HEK293 (cell line): ENCODE results near the gene AQP3.
"Not testable (repeated sequence)": the region's sequence is repeated elsewhere in the genome, so short reads cannot be mapped to it uniquely, and the experiment has no call there.

Source experiments
- CTCF ChIA-PET: fragments of 350-600 bp; formaldehyde crosslinking; extraction: SDS; loops from one replicate; lab custom pipeline; 2021; ENCODE audit warnings: antibody characterized with exemption; lab: Yijun Ruan, JAX
- POLR2A ChIA-PET: fragments of 300-600 bp; formaldehyde crosslinking; extraction: SDS; loops from one replicate; lab custom pipeline; 2020; ENCODE audit warnings: antibody characterized with exemption, inconsistent platforms; lab: Yijun Ruan, JAX
- H3K27ac ChIP-seq: fragments of 200-500 bp; sonication (Bioruptor generic); 2 replicates; pipeline ENCODE4 v1.5.1; 2014; ENCODE audit warnings: low read depth, low read length, control low read depth, inconsistent platforms; ENCODE audit errors: extremely low read depth
- H3K36me3 ChIP-seq, 2 experiments: fragments of 200-500 bp in 1 of 2; sonication (Bioruptor generic) in 1 of 2; 1 replicate in 1 of 2; 2 replicates in 1 of 2; pipeline ENCODE4 v1.5.1; 2014 to 2017; ENCODE audit warnings: inconsistent platforms in 2 of 2, low read length in 2 of 2; ENCODE audit not compliant: control insufficient read depth in 2 of 2, insufficient read depth in 1 of 2
- H3K4me1 ChIP-seq: fragments of 200-500 bp; sonication (Bioruptor generic); 2 replicates; pipeline ENCODE4 v1.5.1; 2014; ENCODE audit warnings: mild to moderate bottlenecking, low read length, inconsistent platforms; ENCODE audit not compliant: control insufficient read depth, insufficient read depth
- H3K4me3 ChIP-seq: 2 replicates; pipeline ENCODE4 v1.5.1; 2011; ENCODE audit warnings: low read depth, mild to moderate bottlenecking, control low read depth, low read length, moderate library complexity
- H3K9me3 ChIP-seq: fragments of 200-500 bp; sonication (Bioruptor generic); 2 replicates; pipeline ENCODE4 v1.5.1; 2014; ENCODE audit warnings: low read depth, low read length, inconsistent platforms; ENCODE audit not compliant: control insufficient read depth, insufficient read depth
- KLF1 ChIP-seq: fragments of 450-650 bp; formaldehyde crosslinking; IDR thresholded peaks from 2 replicates; pipeline ENCODE4 v1.5.1; 2016; ENCODE audit warnings: missing biosample characterization, missing genetic modification characterization
- WT1 ChIP-seq: fragments of 450-650 bp; formaldehyde crosslinking; IDR thresholded peaks from 2 replicates; pipeline ENCODE4 v1.5.1; 2016; ENCODE audit warnings: missing biosample characterization, missing genetic modification characterization
- ZBTB7A ChIP-seq: fragments of 450-650 bp; formaldehyde crosslinking; IDR thresholded peaks from 2 replicates; pipeline ENCODE4 v1.5.1; 2016; ENCODE audit warnings: low read depth, missing biosample characterization, missing genetic modification characterization
- ZNF146 ChIP-seq: fragments of 450-650 bp; formaldehyde crosslinking; IDR thresholded peaks from 2 replicates; pipeline ENCODE4 v1.5.1; 2016; ENCODE audit warnings: missing biosample characterization, missing genetic modification characterization
- ZNF433 ChIP-seq: fragments of 450-650 bp; formaldehyde crosslinking; IDR thresholded peaks from 2 replicates; pipeline ENCODE4 v1.5.1; 2016; ENCODE audit warnings: missing biosample characterization, missing genetic modification characterization, low read depth
- ZNF521 ChIP-seq: fragments of 450-650 bp; formaldehyde crosslinking; IDR thresholded peaks from 2 replicates; pipeline ENCODE4 v1.5.1; 2017; ENCODE audit warnings: missing biosample characterization, mild to moderate bottlenecking, missing genetic modification characterization
- ZNF558 ChIP-seq: fragments of 450-650 bp; formaldehyde crosslinking; IDR thresholded peaks from 2 replicates; pipeline ENCODE4 v1.5.1; 2016; ENCODE audit warnings: missing biosample characterization, missing genetic modification characterization
- ZNF623 ChIP-seq: fragments of 450-650 bp; formaldehyde crosslinking; IDR thresholded peaks from 2 replicates; pipeline ENCODE4 v1.5.1; 2016; ENCODE audit warnings: missing biosample characterization, missing genetic modification characterization
- TF ChIP-seq, protein P1 (sequence below): fragments of 450-650 bp; formaldehyde crosslinking; conservative IDR thresholded peaks from 2 replicates; pipeline ENCODE4 v1.5.1; 2016; ENCODE audit warnings: low read depth, missing biosample characterization, missing genetic modification characterization

Gene AQP3

DNA sequence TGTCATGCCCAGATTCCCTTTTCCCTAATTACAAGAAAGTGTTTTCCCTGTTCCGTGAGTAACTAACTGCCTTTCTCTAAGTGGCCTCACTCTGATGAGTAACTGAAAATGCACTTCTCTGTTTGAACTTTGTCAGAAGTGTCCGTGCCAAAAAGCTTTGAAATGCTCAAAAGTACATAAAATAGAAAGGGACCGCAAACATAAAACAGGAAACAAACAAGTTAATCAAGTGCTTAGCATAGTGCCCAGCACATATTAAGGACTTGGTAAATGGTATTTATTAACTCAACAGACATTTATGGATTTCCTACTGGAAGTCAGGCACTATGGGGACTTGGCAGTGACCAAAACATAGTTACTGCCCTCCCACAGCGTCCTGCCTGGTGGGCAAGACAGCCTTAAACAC, 22.3 kb downstream of the AQP3 start (continued):
- TF ChIP-seq, protein P1, sequence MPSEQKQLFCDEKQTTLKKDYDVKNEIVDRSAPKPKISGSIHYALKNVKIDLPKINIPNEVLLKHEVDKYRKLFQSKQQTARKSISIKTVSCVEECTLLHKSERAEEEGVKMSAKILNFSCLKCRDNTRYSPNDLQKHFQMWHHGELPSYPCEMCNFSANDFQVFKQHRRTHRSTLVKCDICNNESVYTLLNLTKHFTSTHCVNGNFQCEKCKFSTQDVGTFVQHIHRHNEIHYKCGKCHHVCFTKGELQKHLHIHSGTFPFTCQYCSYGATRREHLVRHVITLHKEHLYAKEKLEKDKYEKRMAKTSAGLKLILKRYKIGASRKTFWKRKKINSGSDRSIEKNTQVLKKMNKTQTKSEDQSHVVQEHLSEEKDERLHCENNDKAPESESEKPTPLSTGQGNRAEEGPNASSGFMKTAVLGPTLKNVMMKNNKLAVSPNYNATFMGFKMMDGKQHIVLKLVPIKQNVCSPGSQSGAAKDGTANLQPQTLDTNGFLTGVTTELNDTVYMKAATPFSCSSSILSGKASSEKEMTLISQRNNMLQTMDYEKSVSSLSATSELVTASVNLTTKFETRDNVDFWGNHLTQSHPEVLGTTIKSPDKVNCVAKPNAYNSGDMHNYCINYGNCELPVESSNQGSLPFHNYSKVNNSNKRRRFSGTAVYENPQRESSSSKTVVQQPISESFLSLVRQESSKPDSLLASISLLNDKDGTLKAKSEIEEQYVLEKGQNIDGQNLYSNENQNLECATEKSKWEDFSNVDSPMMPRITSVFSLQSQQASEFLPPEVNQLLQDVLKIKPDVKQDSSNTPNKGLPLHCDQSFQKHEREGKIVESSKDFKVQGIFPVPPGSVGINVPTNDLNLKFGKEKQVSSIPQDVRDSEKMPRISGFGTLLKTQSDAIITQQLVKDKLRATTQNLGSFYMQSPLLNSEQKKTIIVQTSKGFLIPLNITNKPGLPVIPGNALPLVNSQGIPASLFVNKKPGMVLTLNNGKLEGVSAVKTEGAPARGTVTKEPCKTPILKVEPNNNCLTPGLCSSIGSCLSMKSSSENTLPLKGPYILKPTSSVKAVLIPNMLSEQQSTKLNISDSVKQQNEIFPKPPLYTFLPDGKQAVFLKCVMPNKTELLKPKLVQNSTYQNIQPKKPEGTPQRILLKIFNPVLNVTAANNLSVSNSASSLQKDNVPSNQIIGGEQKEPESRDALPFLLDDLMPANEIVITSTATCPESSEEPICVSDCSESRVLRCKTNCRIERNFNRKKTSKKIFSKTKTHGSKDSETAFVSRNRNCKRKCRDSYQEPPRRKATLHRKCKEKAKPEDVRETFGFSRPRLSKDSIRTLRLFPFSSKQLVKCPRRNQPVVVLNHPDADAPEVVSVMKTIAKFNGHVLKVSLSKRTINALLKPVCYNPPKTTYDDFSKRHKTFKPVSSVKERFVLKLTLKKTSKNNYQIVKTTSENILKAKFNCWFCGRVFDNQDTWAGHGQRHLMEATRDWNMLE (tag by site-specific recombination), result no peak
- no peak for TF ChIP-seq ZNF558 (tag by site-specific recombination)
- TF ChIP-seq ZNF433 (tag by site-specific recombination), result no peak
- no peak for TF ChIP-seq ZNF521 (tag by site-specific recombination)
- no peak for TF ChIP-seq ZNF146 (tag by site-specific recombination)

DNA sequence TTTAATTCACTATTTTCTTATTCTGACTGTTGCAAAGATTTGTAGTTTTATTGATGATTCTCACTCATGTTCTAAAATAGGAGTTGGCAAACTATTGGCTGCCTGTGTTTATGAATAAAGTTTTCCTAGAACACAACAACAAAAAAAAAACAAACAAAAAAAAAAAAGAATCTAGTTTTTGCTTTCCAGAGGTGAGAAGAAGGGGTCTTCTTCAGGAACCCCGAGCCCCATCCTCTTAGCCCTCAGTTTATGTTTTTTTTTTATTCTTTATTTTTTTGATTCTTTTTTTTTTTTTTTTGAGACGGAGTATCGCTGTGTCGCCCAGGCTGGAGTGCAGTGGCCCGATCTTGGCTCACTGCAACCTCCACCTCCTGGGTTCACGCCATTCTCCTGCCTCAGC, 22.9 kb downstream of the AQP3 start:
- H3K27ac ChIP-seq, H3K4me1 ChIP-seq, H3K36me3 ChIP-seq, H3K9me3 ChIP-seq, H3K4me3 ChIP-seq: not testable (repeated sequence)
- ChIA-PET POLR2A (interaction anchor here (0.7 kb wide), 1 partner anchor 135 kb away, joined by 3 read pairs; no protein-coding TSS in a partner anchor), CTCF (interaction anchor here (0.7 to 1.5 kb wide), 2 partner anchors 9 to 21 kb away, joined by 3 read pairs; no protein-coding TSS in a partner anchor)

DNA sequence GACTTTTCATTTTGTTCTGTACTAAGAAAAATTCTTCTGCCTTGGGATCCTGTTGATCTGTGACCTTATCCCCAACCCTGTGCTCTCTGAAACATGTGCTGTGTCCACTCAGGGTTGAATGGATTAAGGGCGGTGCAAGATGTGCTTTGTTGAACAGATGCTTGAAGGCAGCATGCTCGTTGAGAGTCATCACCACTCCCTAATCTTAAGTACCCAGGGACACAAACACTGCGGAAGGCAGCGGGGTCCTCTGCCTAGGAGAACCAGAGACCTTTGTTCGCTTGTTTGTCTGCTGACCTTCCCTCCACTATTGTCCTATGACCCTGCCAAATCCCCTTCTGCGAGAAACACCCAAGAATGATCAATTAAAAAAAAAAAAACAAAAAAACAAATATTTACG, 23.4 kb downstream of the AQP3 start:
- POLR2A ChIA-PET, H3K36me3 ChIP-seq, H3K4me1 ChIP-seq, H3K27ac ChIP-seq, CTCF ChIA-PET, H3K9me3 ChIP-seq, H3K4me3 ChIP-seq: not testable (repeated sequence)

- H3K9me3 ChIP-seq, result no peaks in the 10 kb centered on the region
- no peak overlapping the region for H3K4me3 ChIP-seq
- H3K36me3 ChIP-seq, result no peaks in the 10 kb centered on the region
- POLR2A ChIA-PET, result no interaction called here
- TF ChIP-seq ZBTB7A, result no peak
- 0 out of 2 replicates have a peak, but pooled peaks have one; percentile 12 for TF ChIP-seq ZNF623 (tag by site-specific recombination)
- TF ChIP-seq, all 188 proteins: peak for 1
- CTCF ChIA-PET, result interaction anchor here (0.9 to 1.0 kb wide), 2 partner anchors 10 to 44 kb away, joined by 3 read pairs; no protein-coding TSS in a partner anchor
- Histone ChIP-seq H3K27ac (no peak overlapping the region), H3K4me1 (0 out of 2 replicates have a peak, but pooled peaks cover 3% of the 10 kb centered on the region)
Measured at GRCh38 chr9:33419708-33420303, 27.6 kb downstream of the AQP3 start.

DNA sequence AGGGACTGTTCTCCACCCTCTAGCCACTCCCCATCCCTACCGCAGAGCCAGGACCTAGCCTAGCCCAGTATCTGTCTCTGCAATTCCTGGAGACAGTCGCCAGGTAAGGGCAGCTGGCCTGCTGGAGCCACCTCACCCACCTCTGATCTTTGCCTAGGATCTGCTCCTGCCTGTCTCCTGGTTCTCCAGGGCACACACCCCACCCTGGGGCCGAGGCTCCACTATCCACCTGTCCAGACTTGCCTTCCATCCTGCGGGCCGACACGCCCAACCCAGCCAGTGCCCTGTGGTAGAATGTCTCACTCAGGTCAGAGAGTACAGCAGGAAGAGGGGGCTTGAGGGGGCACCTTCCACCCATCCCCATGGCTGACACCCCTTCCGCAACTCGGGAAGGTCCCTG, 29.3 kb downstream of the AQP3 start:
- Histone ChIP-seq H3K4me1 (0 out of 2 replicates have a peak, but pooled peaks cover 3% of the 10 kb centered on the region), H3K4me3 (no peak overlapping the region), H3K9me3 (no peaks in the 10 kb centered on the region)
- CTCF ChIA-PET, result interaction anchor here (2.5 to 6.4 kb wide), 3 partner anchors 31 to 48 kb away, joined by 8 to 47 read pairs (median 20); partner anchors contain the start of gene AQP3
- TF ChIP-seq WT1 (tag by site-specific recombination) (no peak), KLF1 (tag by site-specific recombination) (peak; percentile 73)
- TF ChIP-seq, all 188 proteins: peak for 1
- POLR2A ChIA-PET, result no interaction called here
- H3K27ac ChIP-seq, result no peak overlapping the region
- H3K36me3 ChIP-seq, result no peaks in the 10 kb centered on the region
